ENCODE measurements around the gene COL18A1.

COL18A1 gene

DNA sequence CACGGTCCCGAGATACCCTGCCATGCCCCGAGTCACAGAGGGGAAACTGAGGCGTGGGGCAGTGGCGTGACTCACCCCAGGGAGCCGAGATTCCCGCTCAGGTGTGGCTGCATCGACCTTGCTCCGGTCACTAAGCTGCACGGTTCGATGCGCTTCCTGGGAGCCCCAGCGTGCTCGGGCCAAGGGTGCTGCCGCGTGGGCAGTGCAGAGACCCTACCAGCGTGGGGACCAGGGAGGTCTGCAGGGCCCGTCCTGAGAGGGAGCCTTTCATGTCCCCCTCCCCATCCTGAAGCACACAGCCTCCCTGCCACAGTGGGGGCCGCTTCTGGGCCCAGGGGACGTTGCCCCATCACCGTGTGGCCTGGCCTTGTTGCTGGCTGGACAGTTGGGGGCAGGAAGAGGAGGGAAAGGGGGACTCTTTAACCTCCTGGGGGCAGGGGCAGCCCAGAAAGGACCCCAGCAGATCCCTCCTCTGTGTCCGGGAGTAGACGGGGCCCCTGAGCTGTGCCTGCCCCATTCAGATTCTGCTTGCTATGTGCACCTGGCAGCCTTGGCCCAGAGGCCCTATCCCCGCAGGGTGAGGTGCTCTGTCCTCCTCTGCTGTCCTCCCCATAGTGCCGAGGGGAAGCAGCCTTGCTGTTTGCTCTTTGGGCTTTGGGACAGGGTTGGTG is 52.3 kb downstream of the COL18A1 start:
- no peak for DNase-seq

- no peak for DNase-seq
These were observed 52.8 kb downstream of the COL18A1 start for GRCh38 chr21:45457832-45458172.

DNA sequence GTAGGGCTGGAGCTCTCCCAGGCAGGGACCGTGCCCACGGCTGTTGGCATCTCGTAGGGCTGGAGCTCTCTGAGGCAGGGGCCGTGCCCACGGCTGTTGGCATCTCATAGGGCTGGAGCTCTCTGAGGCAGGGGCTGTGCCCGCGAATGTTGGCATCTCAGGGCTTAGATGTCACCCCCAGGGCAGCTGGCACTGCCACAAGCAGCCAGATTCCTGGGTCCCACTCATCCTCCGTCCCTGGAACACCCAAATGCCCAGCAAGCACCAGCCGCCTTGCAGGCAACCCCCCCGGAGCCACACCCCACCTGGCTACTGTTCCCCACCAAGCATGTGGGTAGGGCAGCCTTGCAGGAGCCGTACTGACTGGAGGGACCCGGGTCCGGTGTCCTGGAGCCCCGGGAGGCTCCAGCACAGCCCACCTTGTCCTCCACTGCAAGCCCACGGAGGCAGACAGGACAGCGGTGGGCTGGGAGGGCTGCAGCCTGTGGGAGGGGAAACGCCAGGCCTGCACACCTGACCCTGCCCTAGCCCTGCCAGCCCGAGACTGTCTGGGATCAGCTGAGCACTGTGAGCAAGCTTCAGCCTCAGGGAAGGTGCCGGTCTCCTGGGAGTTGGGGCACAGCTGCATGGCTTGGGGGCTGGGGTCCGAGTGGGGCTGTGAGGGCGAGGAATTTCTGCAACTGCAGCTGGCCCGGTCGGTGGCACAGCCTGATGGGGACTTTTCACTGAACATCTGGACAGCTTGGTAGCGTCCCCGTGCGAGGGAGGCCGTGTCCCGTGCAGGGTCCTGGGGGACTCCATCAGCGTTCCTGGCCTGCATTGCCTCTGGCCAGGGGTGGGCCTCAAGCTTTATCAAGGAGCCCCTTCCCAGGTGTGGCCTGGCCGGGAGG is 53.6 kb downstream of the COL18A1 start:
- no peak for DNase-seq

- DNase-seq, result no peak
These were observed 54.4 kb downstream of the COL18A1 start for GRCh38 chr21:45459171-45460010.

- DNase-seq, result no peak
These were observed 55.1 kb downstream of the COL18A1 start for GRCh38 chr21:45460011-45460565.

- no peak for DNase-seq
These were observed 55.8 kb downstream of the COL18A1 start for GRCh38 chr21:45460611-45461368.

- no peak for DNase-seq
These were observed 56.4 kb downstream of the COL18A1 start for GRCh38 chr21:45461369-45461750.

DNA sequence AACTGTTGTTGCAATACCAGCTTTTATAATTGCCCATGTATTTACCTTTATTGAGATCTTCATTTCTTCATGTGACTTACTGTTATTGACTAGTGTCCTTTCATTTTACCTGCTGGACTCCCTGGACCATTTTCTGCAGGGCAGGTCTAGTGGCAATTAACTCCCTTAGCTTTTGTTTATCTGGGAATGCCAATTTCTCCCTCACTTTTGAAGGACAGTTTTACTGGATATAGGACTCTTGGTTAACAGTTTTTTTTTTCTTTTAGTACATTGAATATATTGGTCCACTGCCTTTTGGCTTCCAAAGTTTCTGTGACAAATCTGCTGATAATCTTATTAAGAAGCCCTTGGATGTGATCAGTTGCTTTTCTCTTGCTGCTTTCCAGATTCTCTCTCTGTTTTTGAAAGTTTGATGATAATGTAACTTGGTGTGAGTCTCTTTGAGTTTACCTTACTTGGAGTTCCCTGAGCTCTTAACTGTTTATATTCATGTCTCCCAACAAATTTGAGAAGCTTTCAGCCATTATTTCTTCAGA is 56.9 kb downstream of the COL18A1 start:
- no peak for DNase-seq

GRCh38 chr21:45463871-45464270 is 58.9 kb downstream of the COL18A1 start:
- DNase-seq, result no peak

GRCh38 chr21:45464309-45464708 is 59.3 kb downstream of the COL18A1 start:
- no peak for DNase-seq

DNA sequence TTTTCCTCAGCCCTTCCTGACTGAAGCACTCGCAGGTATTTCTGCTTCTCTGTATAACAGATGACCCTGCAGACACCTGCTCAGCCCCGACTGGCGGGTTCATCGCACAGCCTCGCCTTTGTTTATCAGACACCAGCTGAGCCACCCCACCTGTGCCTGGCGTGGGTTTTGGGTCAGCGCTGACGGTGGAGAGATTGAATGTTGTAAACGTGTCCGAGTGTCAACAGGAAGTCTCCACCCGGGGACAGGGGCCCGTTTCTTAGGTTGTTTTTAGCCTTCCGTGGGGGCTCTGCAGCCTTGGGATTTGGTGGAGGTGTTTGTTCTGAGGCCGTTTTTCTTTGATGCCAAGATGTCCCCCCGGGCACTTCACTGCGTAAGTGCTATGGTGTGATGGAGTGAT is 60.1 kb downstream of the COL18A1 start:
- DNase-seq, result no peak

DNA sequence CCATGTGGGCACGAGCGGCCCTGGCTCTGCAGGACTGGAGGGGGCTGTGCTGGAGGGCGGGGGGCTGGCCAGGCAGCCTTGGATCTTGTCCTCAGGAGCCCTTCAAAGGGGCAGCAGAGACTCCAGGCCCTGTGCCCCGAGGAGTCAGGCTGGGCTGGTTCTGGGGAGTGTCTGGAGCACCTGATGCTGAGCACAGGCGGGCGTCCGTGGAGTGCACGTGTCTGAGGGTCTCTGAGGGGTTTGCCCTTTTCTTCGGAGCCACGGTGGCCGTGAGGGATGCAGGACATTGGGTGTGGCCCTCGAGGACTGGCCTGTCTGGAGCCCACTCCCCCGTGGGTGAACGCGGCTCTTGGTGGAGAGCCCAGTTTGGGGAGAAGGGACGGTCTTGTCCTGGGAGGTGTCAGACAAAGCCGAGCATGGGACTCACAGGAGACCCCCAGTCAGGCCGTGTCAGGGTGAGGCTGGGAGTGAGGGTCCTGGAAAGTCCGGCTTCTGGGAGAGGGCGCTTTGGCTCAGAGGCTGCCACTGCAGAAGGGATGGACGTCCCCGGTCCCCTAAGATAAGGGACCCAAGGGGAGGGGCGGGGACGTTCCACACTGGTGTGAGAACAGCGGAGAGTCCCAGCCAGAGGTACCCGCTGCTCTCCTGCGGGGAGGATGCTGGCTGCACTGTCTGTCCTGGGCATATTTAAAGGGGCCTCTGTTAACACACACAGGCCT is 60.8 kb downstream of the COL18A1 start:
- no peak for DNase-seq

DNA sequence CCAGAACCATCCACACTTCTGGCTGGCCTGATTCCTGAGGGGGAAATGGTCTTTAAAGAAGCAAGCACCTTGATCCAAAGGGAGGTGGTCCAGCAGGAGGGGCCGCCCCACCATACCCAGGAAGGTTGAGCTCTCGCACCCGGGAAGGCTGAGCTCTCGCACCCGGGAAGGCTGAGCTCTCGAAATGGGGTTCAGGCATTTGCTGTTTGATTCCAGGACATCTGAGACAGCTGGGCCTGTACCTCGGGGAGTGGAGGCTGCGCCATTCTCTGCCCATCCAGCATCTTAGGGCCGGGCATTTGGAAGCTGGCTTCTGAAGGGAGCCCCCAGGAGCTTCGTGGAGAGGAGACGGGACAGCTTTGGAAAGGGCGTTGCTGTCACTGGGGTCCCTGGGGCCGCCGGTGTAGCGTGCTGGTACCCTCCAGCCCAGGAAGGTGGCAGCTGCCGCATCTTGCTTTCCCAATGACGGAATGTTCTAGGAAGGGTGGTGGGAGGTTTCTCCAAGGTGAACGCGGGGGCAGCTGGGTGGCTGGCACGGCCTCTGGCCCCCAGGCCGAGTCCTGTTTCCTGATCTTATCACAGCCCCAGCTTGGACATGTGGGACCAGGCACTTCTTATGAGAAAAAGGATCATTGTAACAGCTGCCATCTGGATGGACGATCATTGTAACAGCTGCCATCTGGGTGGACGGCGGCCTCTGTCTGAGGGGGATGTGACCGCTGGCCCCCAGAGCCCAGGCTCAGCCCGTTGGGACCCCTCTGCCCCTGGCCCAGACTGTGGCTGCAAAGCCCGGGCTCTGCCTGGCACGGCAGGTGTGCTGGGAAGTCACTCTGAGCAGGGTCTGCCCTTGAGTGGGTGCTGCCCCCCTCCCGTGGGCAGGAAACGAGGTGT is 61.6 kb downstream of the COL18A1 start:
- DNase-seq, result no peak

- DNase-seq, result no peak
These were observed 62.3 kb downstream of the COL18A1 start for GRCh38 chr21:45467221-45467779.

GRCh38 chr21:45468051-45468970 is 63.3 kb downstream of the COL18A1 start:
- no peak for DNase-seq

DNA sequence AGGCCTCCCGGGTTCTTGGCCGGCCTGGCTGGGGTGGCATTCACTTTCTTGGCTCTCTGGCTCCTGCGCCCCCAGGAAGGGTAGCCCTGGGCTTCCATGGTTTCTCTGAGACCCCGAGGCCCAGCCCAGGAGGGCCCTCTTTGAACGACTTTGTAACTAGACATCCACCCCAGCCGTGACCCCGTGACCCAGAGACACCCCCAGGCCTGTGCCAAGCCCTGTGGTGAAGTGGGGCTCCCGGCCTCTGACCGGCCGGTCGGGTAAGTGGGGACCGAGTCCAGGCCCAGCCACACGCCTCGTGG is 64.0 kb downstream of the COL18A1 start:
- DNase-seq, result no peak

- no peak for DNase-seq
These were observed 64.5 kb downstream of the COL18A1 start for GRCh38 chr21:45469273-45470086.

DNA sequence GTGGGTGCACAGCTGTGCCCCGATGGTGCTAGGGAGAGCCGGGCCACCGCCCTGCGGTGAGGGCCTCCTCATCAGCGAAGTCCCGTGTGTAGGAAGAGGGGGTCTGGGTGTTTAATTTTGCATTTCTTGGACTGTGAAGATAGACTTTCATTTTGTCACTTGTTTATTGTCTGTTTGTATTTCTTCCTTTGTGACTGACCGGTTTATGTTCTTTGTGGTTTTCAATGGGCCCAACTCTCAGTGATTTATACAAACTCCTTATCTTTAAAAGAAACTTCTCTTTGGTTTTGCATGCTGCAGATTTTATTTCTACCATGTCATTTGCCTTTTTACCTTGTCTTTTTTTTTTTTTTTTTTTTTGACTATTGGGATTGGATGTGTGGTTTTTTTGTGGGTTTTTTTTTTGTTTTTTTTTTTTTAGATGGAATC is 65.1 kb downstream of the COL18A1 start:
- DNase-seq, result no peak

Data from NCI-H774 (cell line).